GM21576 (cell line): Measurements from ENCODE around the gene SFXN5.
"Not testable (repeated sequence)": the region's sequence is repeated elsewhere in the genome, so short reads cannot be mapped to it uniquely, and the experiment has no call there.

ENCODE experiments used
- ATAC-seq: cut with Tn5 transposase; IDR thresholded peaks from one replicate; pipeline ENCODE4 v1.9.1; 2021; ENCODE audit warnings: mild to moderate bottlenecking, moderate library complexity; ENCODE audit not compliant: unreplicated experiment

SFXN5 gene

GRCh38 chr2:73101626-73102256 is 30.2 kb upstream of the SFXN5 start:
- ATAC-seq: no peak

GRCh38 chr2:73100956-73101355 is 29.4 kb upstream of the SFXN5 start:
- no peak for ATAC-seq

- no peak for ATAC-seq
These were observed 28.0 kb upstream of the SFXN5 start for GRCh38 chr2:73099486-73099885.

GRCh38 chr2:73095910-73096309 is 24.4 kb upstream of the SFXN5 start:
- ATAC-seq: no peak

GRCh38 chr2:73093601-73094218 is 22.2 kb upstream of the SFXN5 start:
- ATAC-seq: not testable (repeated sequence)

GRCh38 chr2:73092146-73092783 is 20.8 kb upstream of the SFXN5 start:
- ATAC-seq: no peak

- ATAC-seq: no peak
These were observed 20.2 kb upstream of the SFXN5 start for GRCh38 chr2:73091696-73092095.

GRCh38 chr2:73091164-73091563 is 19.7 kb upstream of the SFXN5 start:
- ATAC-seq: no peak

- ATAC-seq: no peak
These were observed 17.9 kb upstream of the SFXN5 start for GRCh38 chr2:73089270-73090030.

GRCh38 chr2:73088703-73089102 is 17.2 kb upstream of the SFXN5 start:
- no peak for ATAC-seq

- ATAC-seq: no peak
These were observed 16.7 kb upstream of the SFXN5 start for GRCh38 chr2:73088211-73088610.

GRCh38 chr2:73087311-73087710 is 15.8 kb upstream of the SFXN5 start:
- ATAC-seq: no peak

- peak; percentile 88 for ATAC-seq
These were observed 14.2 kb upstream of the SFXN5 start for GRCh38 chr2:73085691-73086090.

- ATAC-seq: no peak
These were observed 13.5 kb upstream of the SFXN5 start for GRCh38 chr2:73084971-73085370.

- no peak for ATAC-seq
These were observed 12.6 kb upstream of the SFXN5 start for GRCh38 chr2:73083886-73084800.

GRCh38 chr2:73082523-73083410 is 11.3 kb upstream of the SFXN5 start:
- ATAC-seq: no peak

GRCh38 chr2:73081181-73081671 is 9.7 kb upstream of the SFXN5 start:
- no peak for ATAC-seq

GRCh38 chr2:73080321-73081131 is 9.0 kb upstream of the SFXN5 start:
- no peak for ATAC-seq

GRCh38 chr2:73079636-73080035 is 8.1 kb upstream of the SFXN5 start:
- no peak for ATAC-seq
